Tibial artery (tissue), 4 donors: ENCODE measurements around the gene SWI5.

Experiments
- DNase-seq, 2 donors: peaks; one replicate each; pipeline ENCODE4 v3.0.0-alpha.2; 2019
- H3K27ac ChIP-seq, 2 donors: fragments of 200-600 bp; sonication (generic) in 1 of 2; 1 replicate in 1 of 2; 2 replicates in 1 of 2; pipeline ENCODE4 v1.5.1; 2018 to 2019; ENCODE audit warnings: mild to moderate bottlenecking in 1 of 2
- H3K27me3 ChIP-seq, 2 donors: fragments of 200-600 bp; sonication (generic) in 1 of 2; one replicate each; pipeline versions ENCODE4 v1.5.1 to v1.6.0; 2016 to 2019
- H3K36me3 ChIP-seq, 3 donors: fragments of 200-600 bp; sonication (generic) in 2 of 3; one replicate each; pipeline ENCODE4 v1.5.1; 2016 to 2019; ENCODE audit warnings: mild to moderate bottlenecking in 2 of 3
- H3K4me1 ChIP-seq, 4 donors: fragments of 200-600 bp; sonication (generic) in 2 of 4; 1 replicate in 3 of 4; 2 replicates in 1 of 4; pipeline ENCODE4 v1.5.1; 2016 to 2019
- H3K4me3 ChIP-seq, 2 donors: fragments of 200-600 bp; sonication (generic) in 1 of 2; 1 replicate in 1 of 2; 2 replicates in 1 of 2; pipeline ENCODE4 v1.5.1; 2018 to 2019; ENCODE audit warnings: mild to moderate bottlenecking in 2 of 2
- H3K9me3 ChIP-seq, 3 donors: fragments of 200-600 bp; sonication (generic) in 1 of 3; one replicate each; pipeline ENCODE4 v1.5.1; 2016 to 2019
- CTCF ChIP-seq, 2 experiments: fragments of 200-600 bp in 1 of 2; fragments of 450-650 bp in 1 of 2; IDR thresholded peaks; one replicate each; pipeline ENCODE4 v1.5.1; 2017 to 2019; ENCODE audit warnings: antibody characterized with exemption in 2 of 2, mild to moderate bottlenecking in 1 of 2, moderate library complexity in 1 of 2
- intact Hi-C: fragments of 100-400 bp; cut with DNase I; formaldehyde crosslinking; loops from one replicate; pipeline ENCODE4 v1.15.0; 2023; ENCODE audit warnings: low total_unique reads

SWI5 gene

DNA sequence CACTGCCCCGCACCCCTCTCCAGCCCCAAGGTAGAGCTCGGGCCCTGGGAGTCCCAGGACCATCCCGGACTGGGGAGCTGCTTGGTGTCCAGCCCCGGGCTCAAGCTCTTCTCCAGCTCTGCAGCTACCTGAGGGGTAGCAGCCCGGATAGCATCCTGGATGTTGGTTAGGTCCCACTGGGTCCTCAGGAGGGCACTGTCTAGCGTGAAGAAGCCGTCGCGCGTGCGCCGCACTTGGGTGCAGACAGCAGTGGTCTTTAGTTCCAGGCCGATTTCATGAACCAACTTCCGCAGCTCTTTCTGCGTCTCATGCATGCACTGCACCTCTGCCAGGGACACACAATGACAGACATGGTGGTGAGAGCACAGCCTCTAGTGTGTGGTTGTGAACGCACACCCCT is 33.5 kb downstream of the SWI5 start:
- Histone ChIP-seq H3K27me3 (no peaks in the 10 kb centered on the region), H3K9me3 (no peaks in the 10 kb centered on the region), H3K36me3 (peaks cover 27 to 67% (median 50%) of the 10 kb centered on the region in 3 donors), H3K27ac (no peak overlapping the region), H3K4me3 (no peak overlapping the region), H3K4me1 (peaks cover 0 to 11% (median 0%) of the 10 kb centered on the region in 4 donors)
- TF ChIP-seq CTCF (IDR thresholded peaks at IDR 0.05), result no peak
- DNase-seq, result no peak
- intact Hi-C loops, result no loop called here

DNA sequence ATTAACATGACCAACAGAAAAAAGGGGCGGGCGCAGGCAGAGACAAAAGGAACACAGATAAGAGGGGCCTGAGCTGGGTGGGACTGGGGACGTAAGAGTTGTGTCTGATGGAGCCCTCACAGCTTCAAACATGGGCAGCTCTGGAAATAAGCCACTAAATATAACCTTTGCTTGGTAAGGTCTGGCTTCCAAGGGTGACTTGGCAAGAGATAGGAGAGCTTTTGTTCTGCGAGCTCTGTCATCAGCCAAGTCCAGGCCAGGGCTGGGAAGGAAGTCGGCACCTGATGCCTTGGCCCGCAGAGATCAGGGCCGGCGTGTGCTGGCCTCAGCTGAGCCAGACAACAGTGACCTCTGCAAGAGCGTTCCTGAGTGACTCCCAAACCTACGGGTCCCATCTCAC is 34.4 kb downstream of the SWI5 start:
- no peak for DNase-seq
- intact Hi-C loops, result no loop called here
- H3K27ac ChIP-seq, result no peak overlapping the region

DNA sequence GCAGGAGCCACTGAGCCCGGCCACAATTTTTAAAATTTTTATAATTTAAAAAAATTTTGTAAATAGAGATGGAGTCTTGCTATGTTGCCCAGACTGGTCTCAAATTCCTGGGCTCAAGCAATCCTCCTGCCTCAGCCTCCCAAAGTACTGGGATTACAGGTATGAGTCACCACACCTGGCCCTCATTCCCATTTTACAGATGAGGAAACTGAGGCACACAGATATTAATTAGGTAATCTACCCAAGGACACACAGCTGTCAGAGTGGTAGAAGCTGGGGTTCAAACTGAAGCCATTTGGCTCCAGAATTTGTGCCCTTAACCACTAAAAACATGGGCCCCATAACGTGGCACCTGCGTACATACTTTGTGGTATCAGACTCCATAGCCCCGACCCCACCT is 38.6 kb downstream of the SWI5 start:
- H3K36me3 ChIP-seq, result peaks cover 42 to 91% (median 58%) of the 10 kb centered on the region in 3 donors
- H3K9me3 ChIP-seq, result no peaks in the 10 kb centered on the region
- DNase-seq, result no peak
- H3K27me3 ChIP-seq, result no peaks in the 10 kb centered on the region
- intact Hi-C loops, result no loop called here
- no peak overlapping the region for H3K4me3 ChIP-seq
- TF ChIP-seq CTCF (IDR thresholded peaks at IDR 0.05), result no peak
- no peaks in the 10 kb centered on the region for H3K4me1 ChIP-seq
- no peak overlapping the region for H3K27ac ChIP-seq

More for the DNA sequence above, 34.4 kb downstream of the SWI5 start:
- no peaks in the 10 kb centered on the region for H3K27me3 ChIP-seq
- H3K9me3 ChIP-seq, result no peaks in the 10 kb centered on the region
- no peak overlapping the region for H3K4me3 ChIP-seq
- TF ChIP-seq CTCF (IDR thresholded peaks at IDR 0.05), result no peak
- peaks cover 0 to 11% (median 0%) of the 10 kb centered on the region in 4 donors for H3K4me1 ChIP-seq
- H3K36me3 ChIP-seq, result peaks cover 32 to 75% (median 58%) of the 10 kb centered on the region in 3 donors

DNA sequence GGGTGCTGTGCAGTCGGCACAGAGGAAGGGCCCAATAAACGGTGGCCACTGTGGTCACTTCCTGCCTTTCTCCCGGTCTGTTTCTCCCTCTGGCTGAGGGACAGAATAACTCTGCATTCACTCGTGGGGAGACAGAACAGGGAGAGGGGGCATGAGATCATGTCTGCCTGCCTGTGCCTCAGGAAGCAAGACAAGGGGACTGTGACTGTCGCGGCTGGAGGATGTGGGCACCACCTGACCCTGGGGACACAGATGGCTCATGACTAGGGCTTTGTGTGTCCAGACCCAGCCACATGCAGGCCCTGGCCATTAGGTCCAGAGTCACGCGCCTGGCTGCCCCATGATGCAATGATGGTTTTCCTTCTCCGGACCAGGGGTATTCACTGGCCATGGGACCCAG is 40.3 kb downstream of the SWI5 start:
- intact Hi-C loops, result no loop called here
- no peaks in the 10 kb centered on the region for H3K9me3 ChIP-seq
- no peak overlapping the region for H3K4me3 ChIP-seq
- no peak for TF ChIP-seq CTCF (IDR thresholded peaks at IDR 0.05)
- peaks cover 27 to 86% (median 41%) of the 10 kb centered on the region in 3 donors for H3K36me3 ChIP-seq
- peaks cover 0 to 8% (median 3%) of the 10 kb centered on the region in 4 donors for H3K4me1 ChIP-seq
- no peaks in the 10 kb centered on the region for H3K27me3 ChIP-seq
- no peak overlapping the region for H3K27ac ChIP-seq
- DNase-seq, result no peak

DNA sequence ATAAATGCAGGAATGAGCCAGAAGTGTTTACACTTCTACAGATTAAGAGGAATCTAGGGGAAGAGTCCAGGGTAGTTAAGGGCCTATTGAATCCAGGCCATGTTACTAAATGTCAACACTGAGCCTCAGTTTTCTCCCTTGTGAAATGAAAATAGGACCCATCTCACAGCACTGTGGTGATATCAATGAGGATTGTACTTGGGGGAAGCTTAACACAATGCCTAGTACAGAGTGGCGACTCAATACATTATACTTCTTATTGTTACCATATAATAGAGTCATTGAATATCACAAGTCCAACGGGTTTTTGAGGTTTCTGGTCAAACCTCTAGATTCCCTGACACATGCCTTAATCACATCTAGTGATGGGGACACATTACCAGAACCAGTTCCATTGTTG is 41.6 kb downstream of the SWI5 start:
- intact Hi-C loops, result no loop called here
- no peak for TF ChIP-seq CTCF (IDR thresholded peaks at IDR 0.05)
- H3K4me1 ChIP-seq, result peaks cover 0 to 14% (median 5%) of the 10 kb centered on the region in 4 donors
- peaks cover 27 to 82% (median 38%) of the 10 kb centered on the region in 3 donors for H3K36me3 ChIP-seq
- H3K27ac ChIP-seq, result no peak overlapping the region
- H3K4me3 ChIP-seq, result no peak overlapping the region
- H3K27me3 ChIP-seq, result no peaks in the 10 kb centered on the region
- no peak for DNase-seq
- no peaks in the 10 kb centered on the region for H3K9me3 ChIP-seq

DNA sequence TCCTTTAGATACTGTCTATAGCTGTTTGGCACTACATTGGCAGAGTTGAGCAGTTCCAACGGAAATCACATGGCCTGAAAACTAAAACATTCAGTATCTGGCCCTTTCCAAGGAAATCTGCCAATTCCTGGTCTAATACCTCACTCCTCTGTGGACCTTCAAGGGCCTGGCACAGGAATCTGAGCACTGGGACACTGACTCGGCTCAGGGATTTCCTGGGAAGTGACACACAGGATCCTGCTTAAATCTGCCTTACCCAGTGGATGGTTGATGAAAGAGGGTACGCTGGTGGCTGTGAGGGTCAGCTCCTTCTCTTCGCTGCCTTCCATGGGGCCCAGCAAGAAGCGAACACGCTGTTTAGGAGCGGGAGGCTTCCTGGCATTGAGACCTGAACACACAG is 45.3 kb downstream of the SWI5 start:
- Histone ChIP-seq H3K36me3 (peaks cover 18 to 60% (median 25%) of the 10 kb centered on the region in 3 donors), H3K9me3 (no peaks in the 10 kb centered on the region), H3K27me3 (no peaks in the 10 kb centered on the region), H3K4me1 (peaks cover 0 to 36% (median 20%) of the 10 kb centered on the region in 4 donors), H3K4me3 (peak overlapping the region; percentile 83 to 91), H3K27ac (no peak overlapping the region)
- no peak for TF ChIP-seq CTCF (IDR thresholded peaks at IDR 0.05)
- DNase-seq, result no peak
- intact Hi-C loops, result no loop called here
